ENCODE measurements around the gene SCTR. TPM values are rescaled to one million over a fixed set of nuclear protein-coding genes. Genes with fewer than 3 reads are reported as not detected.

Gene SCTR
- total and polyA plus RNA-seq, 2 donors (not counting 1 experiment from before 2014, with no cell fraction given): not detected

- Mint-ChIP-seq H3K27me3 (peaks cover 68% of the 10 kb centered on the region), H3K9me3 (ENCODE audit: insufficient read depth) (peaks cover 6% of the 10 kb centered on the region), H3K27ac (no peak overlapping the region), H3K4me3 (no peak overlapping the region), H3K4me1 (no peaks in the 10 kb centered on the region)
- TF ChIP-seq EZH2 (IDR thresholded peaks at IDR 0.05; ENCODE audit: borderline replicate concordance, insufficient read depth, low read depth, low read length, poor library complexity, severe bottlenecking) (no peak), CTCF (IDR thresholded peaks at IDR 0.05) (no peak)
- Histone ChIP-seq H3K79me2 (ENCODE audit: control insufficient read depth, insufficient read depth, low read length) (no peaks in the 10 kb centered on the region), H3K9ac (ENCODE audit: low read length) (no peak overlapping the region), H3K9me3 (ENCODE audit: control extremely low read depth in 1 of 3, control insufficient read depth in 2 of 3, insufficient read depth in 1 of 3, low read length in 2 of 3) (peaks cover 1 to 8% (median 3%) of the 10 kb centered on the region in 3 donors), H3K4me3 (ENCODE audit: control extremely low read depth in 1 of 5, extremely low read depth in 1 of 5, insufficient read depth in 1 of 5, low read depth in 2 of 5, low read length in 4 of 5) (no peak overlapping the region), H3K36me3 (replicated peaks in 1 of 2; ENCODE audit: control extremely low read depth in 1 of 2, control insufficient read depth in 1 of 2, extremely low read depth in 1 of 2, insufficient read depth in 2 of 2, low read length in 1 of 2) (no peaks in the 10 kb centered on the region), H3K4me1 (ENCODE audit: control insufficient read depth in 2 of 2, insufficient read depth in 2 of 2, low read length in 2 of 2) (no peaks in the 10 kb centered on the region), H3K27ac (ENCODE audit: low read length in 2 of 2) (no peak overlapping the region), H4K20me1 (ENCODE audit: control insufficient read depth, insufficient read depth, low read length, poor library complexity, severe bottlenecking) (no peaks in the 10 kb centered on the region), H2AFZ (ENCODE audit: insufficient read depth, low read depth, low read length, poor library complexity, severe bottlenecking) (no peak overlapping the region), H3K4me2 (replicated peaks; ENCODE audit: low read depth, low read length, poor library complexity, severe bottlenecking) (no peak overlapping the region), H3K27me3 (replicated peaks in 1 of 4; ENCODE audit: control extremely low read depth in 1 of 4, control insufficient read depth in 3 of 4, insufficient read depth in 4 of 4, low read length in 3 of 4) (peaks cover 0 to 47% (median 18%) of the 10 kb centered on the region in 4 experiments)
- CTCF ChIA-PET: no interaction called here
- intact Hi-C loops (cut with micrococcal nuclease): no loop called here
- POLR2A ChIA-PET: no interaction called here
- DNase-seq: no peak
- ATAC-seq (ENCODE audit: low read depth): no peak
- 100% methylated on average over 1 of the region's 2 CpGs for WGBS (ENCODE audit: insufficient coverage)
These were observed 101.2 kb downstream of the SCTR start for GRCh38 chr2:119423108-119423444.

- no peak overlapping the region for H3K27ac ChIP-seq (ENCODE audit: low read length in 2 of 2)
- H3K9me3 ChIP-seq (ENCODE audit: control extremely low read depth in 1 of 3, control insufficient read depth in 2 of 3, insufficient read depth in 1 of 3, low read length in 2 of 3): peaks cover 1 to 8% (median 3%) of the 10 kb centered on the region in 3 donors
- no peaks in the 10 kb centered on the region for H4K20me1 ChIP-seq (ENCODE audit: control insufficient read depth, insufficient read depth, low read length, poor library complexity, severe bottlenecking)
- H3K36me3 ChIP-seq (replicated peaks in 1 of 2; ENCODE audit: control extremely low read depth in 1 of 2, control insufficient read depth in 1 of 2, extremely low read depth in 1 of 2, insufficient read depth in 2 of 2, low read length in 1 of 2): no peaks in the 10 kb centered on the region
- ChIA-PET POLR2A (no interaction called here), CTCF (no interaction called here)
- no peaks in the 10 kb centered on the region for H3K79me2 ChIP-seq (ENCODE audit: control insufficient read depth, insufficient read depth, low read length)
- no peak overlapping the region for H3K4me3 ChIP-seq (ENCODE audit: control extremely low read depth in 1 of 5, extremely low read depth in 1 of 5, insufficient read depth in 1 of 5, low read depth in 2 of 5, low read length in 4 of 5)
- H3K4me2 ChIP-seq (replicated peaks; ENCODE audit: low read depth, low read length, poor library complexity, severe bottlenecking): no peak overlapping the region
- H3K4me3 Mint-ChIP-seq: no peak overlapping the region
- no peaks in the 10 kb centered on the region for H3K4me1 ChIP-seq (ENCODE audit: control insufficient read depth in 2 of 2, insufficient read depth in 2 of 2, low read length in 2 of 2)
- DNase-seq (no peak), ATAC-seq (ENCODE audit: low read depth) (no peak)
- no peak overlapping the region for H3K27ac Mint-ChIP-seq
- H3K9ac ChIP-seq (ENCODE audit: low read length): no peak overlapping the region
- no peak overlapping the region for H2AFZ ChIP-seq (ENCODE audit: insufficient read depth, low read depth, low read length, poor library complexity, severe bottlenecking)
- TF ChIP-seq CTCF (IDR thresholded peaks at IDR 0.05) (no peak), EZH2 (IDR thresholded peaks at IDR 0.05; ENCODE audit: borderline replicate concordance, insufficient read depth, low read depth, low read length, poor library complexity, severe bottlenecking) (no peak)
- H3K27me3 Mint-ChIP-seq: peaks cover 62% of the 10 kb centered on the region
- no peaks in the 10 kb centered on the region for H3K4me1 Mint-ChIP-seq
- 93% methylated on average over 4 of the region's 7 CpGs for WGBS (ENCODE audit: insufficient coverage)
- intact Hi-C loops (cut with micrococcal nuclease): no loop called here
- peaks cover 6% of the 10 kb centered on the region for H3K9me3 Mint-ChIP-seq (ENCODE audit: insufficient read depth)
- H3K27me3 ChIP-seq (replicated peaks in 1 of 4; ENCODE audit: control extremely low read depth in 1 of 4, control insufficient read depth in 3 of 4, insufficient read depth in 4 of 4, low read length in 3 of 4): peaks cover 0 to 43% (median 16%) of the 10 kb centered on the region in 4 experiments
These were observed 101.7 kb downstream of the SCTR start for GRCh38 chr2:119422360-119423107.
